Keratinocyte (primary cell): Measurements from ENCODE around the gene KRT73. TPM values are rescaled to one million over a fixed set of nuclear protein-coding genes. Genes with fewer than 3 reads are reported as not detected.

Source experiments
- DNase-seq: peaks from one replicate; pipeline ENCODE4 v3.0.0-alpha.2; 2011; ENCODE audit warnings: low read depth, missing footprints, low spot score
- FAIRE-seq: peaks from 2 replicates; lab custom pipeline; 2011; peaks lifted over from hg19 to GRCh38; lab: Jason Lieb, UNC
- H2AFZ ChIP-seq: 2 replicates; pipeline ENCODE4 v1.6.0; 2012; ENCODE audit warnings: low read length, control low read depth, inconsistent platforms; ENCODE audit not compliant: control insufficient read depth
- H3K27ac ChIP-seq: 2 replicates; pipeline ENCODE4 v1.5.1; 2011; ENCODE audit warnings: low read length; ENCODE audit not compliant: control insufficient read depth, insufficient read depth
- H3K27me3 ChIP-seq: 3 replicates; pipeline ENCODE4 v1.6.0; 2011; ENCODE audit warnings: low read length; ENCODE audit not compliant: control insufficient read depth, insufficient read depth; ENCODE audit errors: extremely low read depth
- H3K36me3 ChIP-seq, 2 experiments: 2 replicates in 1 of 2; 3 replicates in 1 of 2; pipeline ENCODE4 v1.5.1; 2011; ENCODE audit warnings: low read length in 2 of 2, mild to moderate bottlenecking in 1 of 2; ENCODE audit not compliant: control insufficient read depth in 2 of 2, insufficient read depth in 2 of 2; ENCODE audit errors: extremely low read depth in 1 of 2
- H3K4me1 ChIP-seq: 3 replicates; pipeline ENCODE4 v1.5.1; 2011; ENCODE audit warnings: low read length; ENCODE audit not compliant: control insufficient read depth, insufficient read depth; ENCODE audit errors: extremely low read depth
- H3K4me2 ChIP-seq: 3 replicates; pipeline ENCODE4 v1.6.0; 2011; ENCODE audit warnings: low read depth, low read length; ENCODE audit not compliant: control insufficient read depth, insufficient read depth; ENCODE audit errors: extremely low read depth
- H3K4me3 ChIP-seq, 3 experiments: fragments of 200-600 bp in 1 of 3; sonication (generic) in 1 of 3; 2 replicates in 2 of 3; 3 replicates in 1 of 3; pipeline ENCODE4 v1.5.1; 2011 to 2016; ENCODE audit warnings: low read length in 3 of 3, mild to moderate bottlenecking in 3 of 3, control low read depth in 2 of 3, inconsistent platforms in 1 of 3, low read depth in 1 of 3, mixed read lengths in 1 of 3, mixed run types in 1 of 3, moderate library complexity in 1 of 3; ENCODE audit not compliant: control insufficient read depth in 2 of 3, insufficient read depth in 2 of 3; ENCODE audit errors: extremely low read depth in 1 of 3
- H3K79me2 ChIP-seq: 2 replicates; pipeline ENCODE4 v1.6.0; 2012; ENCODE audit warnings: low read length; ENCODE audit not compliant: control insufficient read depth, insufficient read depth
- H3K9ac ChIP-seq: 3 replicates; pipeline ENCODE4 v1.6.0; 2011; ENCODE audit warnings: low read length; ENCODE audit not compliant: control insufficient read depth, insufficient read depth; ENCODE audit errors: extremely low read depth
- H3K9me1 ChIP-seq: 3 replicates; pipeline ENCODE4 v1.6.0; 2011; ENCODE audit warnings: low read length; ENCODE audit not compliant: control insufficient read depth, insufficient read depth; ENCODE audit errors: extremely low read depth
- H3K9me3 ChIP-seq: 2 replicates; pipeline ENCODE4 v1.5.1; 2012; ENCODE audit warnings: low read depth, low read length; ENCODE audit not compliant: control insufficient read depth
- H4K20me1 ChIP-seq: 3 replicates; pipeline ENCODE4 v1.6.0; 2011; ENCODE audit warnings: low read length; ENCODE audit not compliant: control insufficient read depth, insufficient read depth; ENCODE audit errors: extremely low read depth
- CTCF ChIP-seq, 3 experiments: IDR thresholded peaks in 1 of 3; conservative IDR thresholded peaks in 1 of 3; optimal IDR thresholded peaks in 1 of 3; 2 replicates in 2 of 3; 3 replicates in 1 of 3; pipeline versions ENCODE3 to v1.5.1; 2011; ENCODE audit warnings: low read length in 3 of 3, mild to moderate bottlenecking in 3 of 3, moderate library complexity in 2 of 3, control low read depth in 1 of 3, inconsistent platforms in 1 of 3; ENCODE audit not compliant: insufficient read depth in 2 of 3; ENCODE audit errors: extremely low read depth in 1 of 3
- EZH2 ChIP-seq: IDR thresholded peaks from one replicate; pipeline ENCODE4 v1.6.1; 2012; ENCODE audit warnings: inconsistent platforms, mild to moderate bottlenecking, low read length, moderate library complexity
- dilution Hi-C: fragments of 300-500 bp; cut with MboI; formaldehyde crosslinking; loops from one replicate; pipeline ENCODE4 v1.7.0; 2020; ENCODE audit warnings: low sequenced_read_pairs; ENCODE audit not compliant: extremely low pct_ligation_motif_present
- polyA plus RNA-seq, 5 experiments: library from polyadenylated mRNA; depleted of rRNA in 3 of 5; stranded (reverse) in 3 of 5; stranded (forward) in 1 of 5; unstranded in 1 of 5; fragments of >200 nt; gene quantifications; 1 replicate in 1 of 5; 2 replicates in 3 of 5; 3 replicates in 1 of 5; pipeline versions ENCODE4 v1.2.1 to v1.2.3, GENCODE V29; 2011 to 2012; ENCODE audit warnings: missing spikeins in 2 of 5, low read depth in 1 of 5, low replicate concordance in 1 of 5

The KRT73 gene
- polyA plus RNA-seq, 1 donor (not counting 4 experiments of a cell fraction or from before 2014, with no cell fraction given) = 0.03 TPM

GRCh38 chr12:52658196-52658595 lies 39.8 kb upstream of the KRT73 start:
- Histone ChIP-seq H3K4me3 (no peak overlapping the region), H3K27me3 (no peaks in the 10 kb centered on the region), H3K27ac (no peak overlapping the region), H3K4me2 (no peak overlapping the region), H4K20me1 (no peaks in the 10 kb centered on the region), H3K4me1 (peaks cover 11% of the 10 kb centered on the region), H2AFZ (no peak overlapping the region), H3K9me1 (no peaks in the 10 kb centered on the region), H3K9ac (no peak overlapping the region), H3K9me3 (no peaks in the 10 kb centered on the region), H3K36me3 (no peaks in the 10 kb centered on the region), H3K79me2 (no peaks in the 10 kb centered on the region)
- TF ChIP-seq CTCF (optimal IDR thresholded peaks at IDR 0.05 in 1 of 3, IDR thresholded peaks at IDR 0.05 in 1 of 3, conservative IDR thresholded peaks at IDR 0.05 in 1 of 3; ENCODE audit: extremely low read depth in 1 of 3, insufficient read depth in 2 of 3, low read length in 3 of 3) (no peak), EZH2 (no peak)
- FAIRE-seq = no peak
- DNase-seq = no peak
- dilution Hi-C loops = no loop called here

GRCh38 chr12:52657250-52657902 lies 39.0 kb upstream of the KRT73 start:
- H3K9me1 ChIP-seq = no peaks in the 10 kb centered on the region
- peaks cover 11% of the 10 kb centered on the region for H3K4me1 ChIP-seq
- no peaks in the 10 kb centered on the region for H3K27me3 ChIP-seq
- dilution Hi-C loops = no loop called here
- no peaks in the 10 kb centered on the region for H4K20me1 ChIP-seq
- no peaks in the 10 kb centered on the region for H3K9me3 ChIP-seq
- no peak overlapping the region for H2AFZ ChIP-seq
- H3K4me3 ChIP-seq = no peak overlapping the region
- FAIRE-seq (no peak), DNase-seq (no peak)
- no peak overlapping the region for H3K27ac ChIP-seq
- H3K4me2 ChIP-seq = no peak overlapping the region
- H3K36me3 ChIP-seq = no peaks in the 10 kb centered on the region
- TF ChIP-seq CTCF (optimal IDR thresholded peaks at IDR 0.05 in 1 of 3, IDR thresholded peaks at IDR 0.05 in 1 of 3, conservative IDR thresholded peaks at IDR 0.05 in 1 of 3; ENCODE audit: extremely low read depth in 1 of 3, insufficient read depth in 2 of 3, low read length in 3 of 3) = no peak
- TF ChIP-seq EZH2 = no peak
- no peak overlapping the region for H3K9ac ChIP-seq
- H3K79me2 ChIP-seq = no peaks in the 10 kb centered on the region
